ENCODE results near the gene ARHGAP8.

The ARHGAP8 gene

DNA sequence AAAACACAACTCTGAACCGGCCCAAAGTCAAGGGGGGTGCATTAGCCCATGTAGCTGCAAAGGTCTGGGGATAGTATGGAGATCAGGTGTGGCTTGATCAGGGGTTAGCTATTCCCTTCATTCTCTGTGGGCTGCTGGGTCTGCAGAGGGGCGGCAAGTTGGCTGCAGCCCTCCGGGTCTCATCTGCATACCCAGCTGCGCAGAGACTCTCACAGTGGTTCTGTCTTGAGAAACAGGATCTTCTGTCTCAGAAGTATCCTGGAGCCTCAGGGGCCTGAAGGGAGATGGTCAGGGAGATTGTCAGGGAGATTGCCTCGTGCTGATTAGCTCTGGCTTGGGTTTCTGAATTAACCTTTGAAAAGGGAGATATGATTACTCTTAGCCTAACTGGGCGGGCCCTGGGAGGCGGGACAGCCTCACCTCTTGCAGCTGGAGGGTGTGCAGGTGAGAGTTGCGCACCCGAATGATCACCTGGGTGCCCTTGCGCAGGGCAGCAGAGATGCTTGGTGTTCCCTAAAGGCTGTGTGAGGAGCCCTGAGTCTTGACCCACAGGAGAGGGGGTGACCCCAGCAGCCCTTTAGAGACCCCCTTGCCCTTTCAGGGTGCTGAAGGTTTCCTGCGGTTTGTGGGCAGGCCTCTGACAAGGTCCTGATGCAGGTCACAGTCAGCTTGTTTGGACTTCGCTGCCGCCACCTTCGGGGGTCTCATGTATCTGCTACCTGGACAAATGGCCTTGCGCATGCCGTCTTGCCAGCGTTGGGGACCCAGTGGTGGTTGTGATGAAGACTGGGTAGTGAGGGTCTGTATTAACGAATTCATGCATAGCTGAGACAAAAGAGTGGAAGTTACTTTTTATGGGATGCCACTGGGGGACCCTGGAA, 7.3 kb downstream of the ARHGAP8 start:
- Histone ChIP-seq H3K36me3 (ENCODE audit: insufficient read depth, low read length) (no peaks in the 10 kb centered on the region), H3F3A (ENCODE audit: low read depth) (no peaks in the 10 kb centered on the region), H3K27me3 (ENCODE audit: insufficient read depth, low read length, poor library complexity, severe bottlenecking) (no peaks in the 10 kb centered on the region), H3K9ac (ENCODE audit: low read depth, low read length, poor library complexity, severe bottlenecking) (no peak overlapping the region), H3K79me2 (ENCODE audit: insufficient read depth, low read length) (no peaks in the 10 kb centered on the region), H3K4me1 (ENCODE audit: insufficient read depth, low read length, poor library complexity, severe bottlenecking) (no peaks in the 10 kb centered on the region), H3K4me2 (ENCODE audit: low read depth, low read length, poor library complexity, severe bottlenecking) (no peak overlapping the region), H2AFZ (ENCODE audit: low read length) (no peak overlapping the region), H3K9me2 (replicated peaks; ENCODE audit: low read depth, low read length) (no peaks in the 10 kb centered on the region), H3K4me3 (ENCODE audit: low read length, poor library complexity, severe bottlenecking) (no peak overlapping the region), H3K9me3 (ENCODE audit: insufficient read depth, low read depth, low read length) (no peaks in the 10 kb centered on the region), H4K20me1 (ENCODE audit: insufficient read depth, low read length, poor library complexity, severe bottlenecking) (no peaks in the 10 kb centered on the region)
- no peak for TF ChIP-seq EZH2phosphoT487 (IDR thresholded peaks at IDR 0.05; ENCODE audit: borderline replicate concordance)
- TF ChIP-seq, protein P1, sequence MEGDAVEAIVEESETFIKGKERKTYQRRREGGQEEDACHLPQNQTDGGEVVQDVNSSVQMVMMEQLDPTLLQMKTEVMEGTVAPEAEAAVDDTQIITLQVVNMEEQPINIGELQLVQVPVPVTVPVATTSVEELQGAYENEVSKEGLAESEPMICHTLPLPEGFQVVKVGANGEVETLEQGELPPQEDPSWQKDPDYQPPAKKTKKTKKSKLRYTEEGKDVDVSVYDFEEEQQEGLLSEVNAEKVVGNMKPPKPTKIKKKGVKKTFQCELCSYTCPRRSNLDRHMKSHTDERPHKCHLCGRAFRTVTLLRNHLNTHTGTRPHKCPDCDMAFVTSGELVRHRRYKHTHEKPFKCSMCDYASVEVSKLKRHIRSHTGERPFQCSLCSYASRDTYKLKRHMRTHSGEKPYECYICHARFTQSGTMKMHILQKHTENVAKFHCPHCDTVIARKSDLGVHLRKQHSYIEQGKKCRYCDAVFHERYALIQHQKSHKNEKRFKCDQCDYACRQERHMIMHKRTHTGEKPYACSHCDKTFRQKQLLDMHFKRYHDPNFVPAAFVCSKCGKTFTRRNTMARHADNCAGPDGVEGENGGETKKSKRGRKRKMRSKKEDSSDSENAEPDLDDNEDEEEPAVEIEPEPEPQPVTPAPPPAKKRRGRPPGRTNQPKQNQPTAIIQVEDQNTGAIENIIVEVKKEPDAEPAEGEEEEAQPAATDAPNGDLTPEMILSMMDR (conservative IDR thresholded peaks at IDR 0.05; ENCODE audit: low read length): no peak

DNA sequence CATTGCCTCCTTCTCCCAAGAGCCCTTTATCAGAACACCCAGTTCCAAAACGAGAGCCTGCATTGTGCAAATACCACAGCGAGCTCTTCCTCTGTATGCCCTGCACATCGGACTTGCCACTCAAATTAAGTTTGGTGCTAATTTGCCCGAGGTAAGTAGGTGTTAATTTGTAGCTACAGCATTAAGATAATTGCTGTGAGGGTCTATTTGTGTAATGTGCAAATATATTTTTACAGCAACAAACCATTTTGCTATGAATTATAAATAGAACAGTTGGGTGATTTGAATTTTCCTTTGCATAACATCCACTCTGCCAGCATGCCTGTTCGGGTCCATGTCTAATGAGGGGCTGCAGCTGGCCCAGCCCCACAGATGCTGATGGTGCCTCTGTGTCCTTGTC, 8.1 kb downstream of the ARHGAP8 start:
- Histone ChIP-seq H3K79me2 (ENCODE audit: insufficient read depth, low read length) (no peaks in the 10 kb centered on the region), H3K9me3 (ENCODE audit: insufficient read depth, low read depth, low read length) (no peaks in the 10 kb centered on the region), H3K4me1 (ENCODE audit: insufficient read depth, low read length, poor library complexity, severe bottlenecking) (no peaks in the 10 kb centered on the region), H2AFZ (ENCODE audit: low read length) (no peak overlapping the region), H3F3A (ENCODE audit: low read depth) (no peaks in the 10 kb centered on the region), H3K36me3 (ENCODE audit: insufficient read depth, low read length) (no peaks in the 10 kb centered on the region), H3K9me2 (replicated peaks; ENCODE audit: low read depth, low read length) (no peaks in the 10 kb centered on the region), H3K4me3 (ENCODE audit: low read length, poor library complexity, severe bottlenecking) (no peak overlapping the region), H3K4me2 (ENCODE audit: low read depth, low read length, poor library complexity, severe bottlenecking) (no peak overlapping the region), H4K20me1 (ENCODE audit: insufficient read depth, low read length, poor library complexity, severe bottlenecking) (no peaks in the 10 kb centered on the region), H3K27me3 (ENCODE audit: insufficient read depth, low read length, poor library complexity, severe bottlenecking) (no peaks in the 10 kb centered on the region), H3K9ac (ENCODE audit: low read depth, low read length, poor library complexity, severe bottlenecking) (no peak overlapping the region)
- TF ChIP-seq EZH2phosphoT487 (IDR thresholded peaks at IDR 0.05; ENCODE audit: borderline replicate concordance): no peak
- TF ChIP-seq, protein P1 (conservative IDR thresholded peaks at IDR 0.05; ENCODE audit: low read length): no peak

DNA sequence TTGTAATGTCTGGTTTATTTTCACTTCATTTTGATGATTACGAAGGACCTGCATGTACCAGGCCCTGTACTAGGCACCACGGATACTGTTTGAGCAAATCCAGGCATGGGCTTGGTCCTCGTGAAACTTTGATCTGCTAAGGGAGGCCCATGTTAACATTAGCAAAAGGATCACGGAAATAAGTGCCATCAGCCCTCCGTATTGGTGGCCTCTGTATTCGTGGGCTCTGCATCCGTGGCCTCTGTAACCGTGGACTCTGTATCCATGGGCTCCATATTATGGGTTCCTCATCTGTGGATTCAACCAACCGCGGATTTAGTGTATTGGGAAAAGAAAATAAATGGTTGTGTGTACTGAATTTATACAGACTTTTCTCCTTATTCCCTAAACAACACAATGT, 8.7 kb downstream of the ARHGAP8 start:
- H2AFZ ChIP-seq (ENCODE audit: low read length): no peak overlapping the region
- H3K4me3 ChIP-seq (ENCODE audit: low read length, poor library complexity, severe bottlenecking): no peak overlapping the region
- no peaks in the 10 kb centered on the region for H3K27me3 ChIP-seq (ENCODE audit: insufficient read depth, low read length, poor library complexity, severe bottlenecking)
- H3F3A ChIP-seq (ENCODE audit: low read depth): no peaks in the 10 kb centered on the region
- H3K36me3 ChIP-seq (ENCODE audit: insufficient read depth, low read length): no peaks in the 10 kb centered on the region
- H3K9me2 ChIP-seq (replicated peaks; ENCODE audit: low read depth, low read length): no peaks in the 10 kb centered on the region
- no peaks in the 10 kb centered on the region for H3K79me2 ChIP-seq (ENCODE audit: insufficient read depth, low read length)
- H3K4me2 ChIP-seq (ENCODE audit: low read depth, low read length, poor library complexity, severe bottlenecking): no peak overlapping the region
- H3K9me3 ChIP-seq (ENCODE audit: insufficient read depth, low read depth, low read length): no peaks in the 10 kb centered on the region
- TF ChIP-seq EZH2phosphoT487 (IDR thresholded peaks at IDR 0.05; ENCODE audit: borderline replicate concordance): no peak
- TF ChIP-seq, protein P1 (conservative IDR thresholded peaks at IDR 0.05; ENCODE audit: low read length): no peak
- H4K20me1 ChIP-seq (ENCODE audit: insufficient read depth, low read length, poor library complexity, severe bottlenecking): no peaks in the 10 kb centered on the region
- H3K4me1 ChIP-seq (ENCODE audit: insufficient read depth, low read length, poor library complexity, severe bottlenecking): no peaks in the 10 kb centered on the region
- no peak overlapping the region for H3K9ac ChIP-seq (ENCODE audit: low read depth, low read length, poor library complexity, severe bottlenecking)

Data from Loucy (cell line).